Measurements from ENCODE around the gene LINGO3. TPM values are rescaled to one million over a fixed set of nuclear protein-coding genes. Genes with fewer than 3 reads are reported as not detected.
A peak's percentile ranks its signal among the peaks of the same experiment; 100 is the strongest.

Gene LINGO3
- total and polyA plus RNA-seq, 2 of the 4 experiments (the other 2 are of a cell fraction): not detected

DNA sequence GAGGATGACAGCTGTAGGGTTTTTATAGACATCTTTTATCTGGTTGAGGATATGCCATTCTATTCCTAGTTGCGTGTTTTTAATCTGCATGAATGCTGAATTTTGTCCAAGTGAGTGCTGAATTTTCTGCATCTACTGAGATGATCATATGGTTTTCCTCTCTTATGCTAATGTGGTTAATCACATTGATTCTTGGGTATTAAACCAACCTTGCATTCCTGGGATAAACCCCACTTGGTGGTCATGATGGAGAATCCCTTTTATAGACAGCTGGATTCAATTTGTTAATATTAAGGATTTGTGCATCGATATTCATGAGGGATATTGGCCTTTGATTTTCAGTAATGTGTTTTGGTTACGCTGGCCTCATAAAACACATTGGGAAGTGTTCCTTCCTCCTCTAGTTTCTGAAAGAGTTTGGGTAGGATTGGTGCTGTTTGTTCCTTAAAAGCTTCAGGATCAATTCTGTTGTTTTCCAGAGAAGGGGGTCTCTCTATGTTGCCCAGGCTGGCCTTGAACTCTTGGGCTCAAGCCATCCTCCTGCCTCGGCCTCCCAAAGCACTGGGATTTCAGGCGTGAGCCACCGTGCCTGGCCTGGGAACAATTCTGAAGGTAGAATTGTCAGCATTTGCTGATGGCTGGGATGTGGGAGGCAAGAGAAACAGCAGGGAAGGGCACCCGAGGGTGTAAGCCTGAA lies 7.3 kb upstream of the LINGO3 start:
- peaks cover 9% of the 10 kb centered on the region for H3K27me3 ChIP-seq (ENCODE audit: control insufficient read depth, insufficient read depth, low read length)
- ChIA-PET CTCF (interaction anchor here (0.8 to 1.5 kb wide), 9 partner anchors 19 to 163 kb away, joined by 3 to 6 read pairs (median 4); partner anchors contain the start of gene DOT1L), POLR2A (ENCODE audit: unreplicated experiment) (interaction anchor here (0.6 kb wide), 1 partner anchor 76 kb away, joined by 4 read pairs; no protein-coding TSS in a partner anchor)
- in situ Hi-C loops (cut with MboI; ENCODE audit: low sequenced_read_pairs): loop anchor here (10.0 kb wide), 1 partner anchor 160 kb away; the partner anchor contains the start of gene AP3D1
- peak overlapping the region; percentile 82 for H2AFZ ChIP-seq (replicated peaks; ENCODE audit: low read length, poor library complexity)
- TF ChIP-seq, protein P1, sequence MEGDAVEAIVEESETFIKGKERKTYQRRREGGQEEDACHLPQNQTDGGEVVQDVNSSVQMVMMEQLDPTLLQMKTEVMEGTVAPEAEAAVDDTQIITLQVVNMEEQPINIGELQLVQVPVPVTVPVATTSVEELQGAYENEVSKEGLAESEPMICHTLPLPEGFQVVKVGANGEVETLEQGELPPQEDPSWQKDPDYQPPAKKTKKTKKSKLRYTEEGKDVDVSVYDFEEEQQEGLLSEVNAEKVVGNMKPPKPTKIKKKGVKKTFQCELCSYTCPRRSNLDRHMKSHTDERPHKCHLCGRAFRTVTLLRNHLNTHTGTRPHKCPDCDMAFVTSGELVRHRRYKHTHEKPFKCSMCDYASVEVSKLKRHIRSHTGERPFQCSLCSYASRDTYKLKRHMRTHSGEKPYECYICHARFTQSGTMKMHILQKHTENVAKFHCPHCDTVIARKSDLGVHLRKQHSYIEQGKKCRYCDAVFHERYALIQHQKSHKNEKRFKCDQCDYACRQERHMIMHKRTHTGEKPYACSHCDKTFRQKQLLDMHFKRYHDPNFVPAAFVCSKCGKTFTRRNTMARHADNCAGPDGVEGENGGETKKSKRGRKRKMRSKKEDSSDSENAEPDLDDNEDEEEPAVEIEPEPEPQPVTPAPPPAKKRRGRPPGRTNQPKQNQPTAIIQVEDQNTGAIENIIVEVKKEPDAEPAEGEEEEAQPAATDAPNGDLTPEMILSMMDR (conservative IDR thresholded peaks at IDR 0.05; ENCODE audit: low read depth, low read length): no peak
- TF ChIP-seq FOS (IDR thresholded peaks at IDR 0.05; ENCODE audit: low read depth, low read length): no peak
- TF ChIP-seq POLR2A (IDR thresholded peaks at IDR 0.05; ENCODE audit: low read depth, low read length): no peak
- TF ChIP-seq RCOR1 (IDR thresholded peaks at IDR 0.05; ENCODE audit: insufficient replicate concordance, low read length): no peak
- TF ChIP-seq CEBPB (IDR thresholded peaks at IDR 0.05; ENCODE audit: low read depth, low read length): no peak
- no peak for TF ChIP-seq RFX5 (IDR thresholded peaks at IDR 0.05; ENCODE audit: low read depth, low read length)
- TF ChIP-seq, protein P2, sequence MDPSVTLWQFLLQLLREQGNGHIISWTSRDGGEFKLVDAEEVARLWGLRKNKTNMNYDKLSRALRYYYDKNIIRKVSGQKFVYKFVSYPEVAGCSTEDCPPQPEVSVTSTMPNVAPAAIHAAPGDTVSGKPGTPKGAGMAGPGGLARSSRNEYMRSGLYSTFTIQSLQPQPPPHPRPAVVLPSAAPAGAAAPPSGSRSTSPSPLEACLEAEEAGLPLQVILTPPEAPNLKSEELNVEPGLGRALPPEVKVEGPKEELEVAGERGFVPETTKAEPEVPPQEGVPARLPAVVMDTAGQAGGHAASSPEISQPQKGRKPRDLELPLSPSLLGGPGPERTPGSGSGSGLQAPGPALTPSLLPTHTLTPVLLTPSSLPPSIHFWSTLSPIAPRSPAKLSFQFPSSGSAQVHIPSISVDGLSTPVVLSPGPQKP (IDR thresholded peaks at IDR 0.05; ENCODE audit: borderline replicate concordance, low read depth, low read length): no peak
- no peak for TF ChIP-seq MXI1 (IDR thresholded peaks at IDR 0.05; ENCODE audit: borderline replicate concordance, low read depth, low read length)
- TF ChIP-seq SMC3 (IDR thresholded peaks at IDR 0.05; ENCODE audit: low read depth, low read length): no peak
- no peak for TF ChIP-seq CHD1 (IDR thresholded peaks at IDR 0.05; ENCODE audit: low read depth, low read length)
- TF ChIP-seq NFE2L2 (IDR thresholded peaks at IDR 0.05; ENCODE audit: low read depth, low read length): no peak
- TF ChIP-seq, protein P3, sequence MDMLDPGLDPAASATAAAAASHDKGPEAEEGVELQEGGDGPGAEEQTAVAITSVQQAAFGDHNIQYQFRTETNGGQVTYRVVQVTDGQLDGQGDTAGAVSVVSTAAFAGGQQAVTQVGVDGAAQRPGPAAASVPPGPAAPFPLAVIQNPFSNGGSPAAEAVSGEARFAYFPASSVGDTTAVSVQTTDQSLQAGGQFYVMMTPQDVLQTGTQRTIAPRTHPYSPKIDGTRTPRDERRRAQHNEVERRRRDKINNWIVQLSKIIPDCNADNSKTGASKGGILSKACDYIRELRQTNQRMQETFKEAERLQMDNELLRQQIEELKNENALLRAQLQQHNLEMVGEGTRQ (IDR thresholded peaks at IDR 0.05; ENCODE audit: low read depth, low read length): no peak
- no peak for TF ChIP-seq RAD21 (IDR thresholded peaks at IDR 0.05; ENCODE audit: low read length)
- no peak for TF ChIP-seq MAZ (IDR thresholded peaks at IDR 0.05; ENCODE audit: borderline replicate concordance, low read depth, low read length)
- no peak for TF ChIP-seq BHLHE40 (IDR thresholded peaks at IDR 0.05; ENCODE audit: low read depth, low read length)
- H3K4me2 ChIP-seq (ENCODE audit: low read depth, low read length): no peak overlapping the region
- no peak overlapping the region for H2BK5ac ChIP-seq (ENCODE audit: low read depth, low read length, poor library complexity, severe bottlenecking)
- ATAC-seq (ENCODE audit: low read depth) (no peak), DNase-seq (no peak)
- no peaks in the 10 kb centered on the region for H3K9me1 ChIP-seq (ENCODE audit: insufficient read depth, low read length)
- H3K79me1 ChIP-seq (ENCODE audit: low read depth in 1 of 2, low read length in 2 of 2): no peaks in the 10 kb centered on the region
- H3K56ac ChIP-seq (ENCODE audit: extremely low read depth, insufficient read depth, low read length): no peak overlapping the region
- 0 out of 2 replicates have a peak overlapping the region, but pooled peaks have one; percentile 24 for H2AK5ac ChIP-seq (ENCODE audit: low read depth, low read length)
- no peak overlapping the region for H3K4ac ChIP-seq (ENCODE audit: low read depth, low read length)
- no peak overlapping the region for H3K14ac ChIP-seq (replicated peaks; ENCODE audit: low read depth, low read length)
- H2BK15ac ChIP-seq (ENCODE audit: low read depth, low read length): no peak overlapping the region
- H2AK9ac ChIP-seq (replicated peaks; ENCODE audit: low read depth, low read length, poor library complexity): no peak overlapping the region
- H3K36me3 ChIP-seq (ENCODE audit: control insufficient read depth, insufficient read depth, low read length): no peaks in the 10 kb centered on the region
- H2BK20ac ChIP-seq (ENCODE audit: low read depth, low read length): no peak overlapping the region
- H3K9ac ChIP-seq (ENCODE audit: low read depth, low read length): no peak overlapping the region
- H4K5ac ChIP-seq (ENCODE audit: low read depth, low read length): no peak overlapping the region
- H4K20me1 ChIP-seq (ENCODE audit: insufficient read depth, low read length): no peaks in the 10 kb centered on the region; the same call in 1 of the 2 replicates
- no TSS peak for BruUV-seq (replicated peaks)
- no peaks in the 10 kb centered on the region for H3K4me1 ChIP-seq (ENCODE audit: control insufficient read depth, insufficient read depth, low read length)
- dilution Hi-C loops (cut with HindIII; ENCODE audit: low sequenced_read_pairs, unreplicated experiment): no loop called here
- WGBS, 2 experiments (ENCODE audit: extremely low coverage in 2 of 2, insufficient read length in 1 of 2): 76% methylated on average over 4 of the region's 7 CpGs; no CpG with 5 or more reads in 1 of the 2 experiments
- intact Hi-C loops (cut with micrococcal nuclease): no loop called here
- no peak overlapping the region for H2BK120ac ChIP-seq (ENCODE audit: low read depth, low read length)
- peaks cover 3% of the 10 kb centered on the region for H3K9me3 ChIP-seq (ENCODE audit: control insufficient read depth, insufficient read depth, low read length)
- no peak overlapping the region for H3K4me3 ChIP-seq (ENCODE audit: insufficient read depth, low read depth, low read length)
- no peak overlapping the region for H3K27ac ChIP-seq (ENCODE audit: insufficient read depth, low read length)
- H4K91ac ChIP-seq (ENCODE audit: insufficient read depth, low read depth, low read length): no peak overlapping the region
- H4K8ac ChIP-seq (ENCODE audit: low read depth in 2 of 2, low read length in 2 of 2): no peak overlapping the region
- no peak overlapping the region for H3K18ac ChIP-seq (ENCODE audit: low read depth, low read length)
- no peak overlapping the region for H3K23ac ChIP-seq (ENCODE audit: low read depth, low read length)
